GM21515 (cell line): Measurements from ENCODE around the gene FLNB.
"Not testable (repeated sequence)": the region's sequence is repeated elsewhere in the genome, so short reads cannot be mapped to it uniquely, and the experiment has no call there.

Experiments
- ATAC-seq: cut with Tn5 transposase; IDR thresholded peaks from one replicate; pipeline ENCODE4 v1.9.1; 2021; ENCODE audit not compliant: unreplicated experiment

The FLNB gene

GRCh38 chr3:58198804-58199203 lies 190.6 kb downstream of the FLNB start:
- ATAC-seq = no peak

- ATAC-seq = no peak
Observed at GRCh38 chr3:58200121-58200709, 192.0 kb downstream of the FLNB start.

DNA sequence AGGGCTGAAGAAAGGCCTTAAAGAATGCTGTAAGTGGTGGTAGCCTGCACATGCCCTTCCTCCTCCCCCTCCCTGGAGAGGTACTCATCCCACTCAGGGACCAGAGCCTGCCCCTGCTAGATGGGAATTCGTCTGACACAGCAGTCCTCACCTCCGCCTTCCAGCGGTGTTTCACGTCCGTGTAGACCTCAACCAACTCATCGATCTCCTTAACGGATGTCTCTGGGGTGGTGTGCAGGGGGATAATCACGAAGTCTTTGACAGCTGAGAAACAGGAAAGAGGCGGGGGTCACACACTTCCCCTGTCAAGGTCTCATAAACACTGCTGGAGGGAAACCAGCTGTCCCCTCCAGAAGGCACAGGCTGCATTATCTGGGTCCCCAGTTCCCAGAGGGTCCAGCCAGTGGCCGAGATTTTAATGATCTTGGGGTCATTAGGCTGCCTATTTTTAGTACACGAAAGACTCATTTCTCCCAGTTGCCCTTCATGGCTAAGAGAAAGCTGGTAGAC lies 192.7 kb downstream of the FLNB start:
- ATAC-seq = no peak

DNA sequence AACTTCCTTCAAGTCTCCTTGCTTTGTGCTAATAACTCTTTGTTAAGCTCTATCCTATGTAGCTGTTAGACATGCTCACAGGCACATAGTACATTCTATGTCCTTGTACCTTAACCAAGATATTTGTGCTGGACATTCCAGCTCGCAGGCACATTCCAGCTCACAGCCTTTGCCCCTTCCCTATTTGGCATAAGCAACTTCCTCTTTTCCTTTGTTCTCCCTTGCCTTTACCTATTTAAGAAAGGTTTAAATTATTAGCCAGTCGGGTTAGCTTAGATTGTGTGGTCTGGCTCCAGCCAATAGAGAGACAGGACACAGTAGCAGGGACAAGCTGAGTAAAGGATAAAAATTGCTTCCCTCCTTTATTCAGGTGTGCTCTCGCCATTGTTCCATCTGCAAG lies 193.2 kb downstream of the FLNB start:
- not testable (repeated sequence) for ATAC-seq

GRCh38 chr3:58202917-58203360 lies 194.7 kb downstream of the FLNB start:
- ATAC-seq = peak; percentile 71

DNA sequence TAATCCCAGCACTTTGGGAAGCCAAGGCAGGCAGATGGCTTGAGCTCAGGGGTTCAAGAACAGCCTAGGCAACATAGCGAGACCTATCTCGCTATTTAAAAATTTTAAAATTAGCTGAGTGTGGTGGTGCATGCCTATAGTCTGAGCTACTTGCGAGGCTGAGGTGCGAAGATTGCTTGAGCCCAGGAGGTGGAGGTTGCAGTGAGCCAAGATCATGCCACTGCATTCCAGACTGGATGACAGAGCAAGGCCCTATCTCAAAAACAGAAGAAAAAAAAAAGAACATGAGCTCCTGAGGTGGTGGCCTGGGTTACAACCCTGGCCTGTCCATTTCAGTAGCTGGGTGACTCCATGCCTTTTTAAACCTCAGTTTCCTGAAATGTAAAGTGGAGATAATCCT lies 195.3 kb downstream of the FLNB start:
- ATAC-seq = no peak

GRCh38 chr3:58204720-58205119 lies 196.5 kb downstream of the FLNB start:
- ATAC-seq = no peak

DNA sequence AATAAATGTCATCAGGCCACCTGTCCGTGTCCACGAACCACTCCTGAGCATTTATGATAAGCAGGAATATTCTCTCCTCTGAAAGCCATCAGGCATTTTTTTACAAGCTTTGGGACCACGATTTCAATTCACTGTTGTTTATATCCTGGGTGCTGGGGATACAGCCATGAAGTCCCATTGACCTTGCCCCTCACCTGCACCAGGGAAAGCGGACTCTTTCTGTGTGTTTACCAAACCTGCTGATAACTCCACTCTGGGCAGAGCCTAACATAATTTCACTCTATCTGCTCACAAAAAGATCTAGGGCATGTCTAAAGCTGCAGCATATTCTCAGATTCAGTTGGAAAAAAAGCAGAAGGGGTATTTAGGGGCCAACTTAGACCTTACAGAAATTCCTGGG lies 197.8 kb downstream of the FLNB start:
- ATAC-seq = no peak

DNA sequence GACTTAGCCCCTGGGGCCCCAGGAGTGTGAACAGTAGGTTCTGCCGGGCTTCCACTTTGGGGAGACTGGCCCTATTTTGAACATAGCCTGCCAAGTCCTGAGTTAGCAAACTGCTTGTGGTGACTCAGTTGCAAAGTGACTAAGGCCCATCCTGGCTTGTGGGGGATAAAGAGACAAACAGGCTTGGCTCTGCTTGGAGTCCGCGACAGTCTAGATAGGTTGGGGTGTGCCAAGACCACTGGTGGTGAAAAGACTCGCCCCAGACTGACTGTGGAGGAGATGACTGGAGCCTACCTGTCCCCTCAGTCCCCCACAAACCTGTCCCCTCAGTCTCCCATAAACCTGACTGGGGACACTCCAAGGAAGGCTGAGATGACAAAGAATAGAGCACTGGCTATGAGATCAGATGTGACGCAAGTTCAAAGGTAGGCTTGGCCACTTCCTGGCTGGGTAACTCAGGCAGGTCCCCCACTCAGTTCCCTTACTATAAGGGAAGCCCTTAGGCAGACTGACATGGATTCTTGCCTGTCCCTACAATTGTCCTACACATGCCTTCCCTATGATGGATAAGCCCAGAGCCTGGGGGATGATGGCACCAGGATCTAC lies 198.3 kb downstream of the FLNB start:
- no peak for ATAC-seq

- no peak for ATAC-seq
Observed at GRCh38 chr3:58207954-58208353, 199.7 kb downstream of the FLNB start.

DNA sequence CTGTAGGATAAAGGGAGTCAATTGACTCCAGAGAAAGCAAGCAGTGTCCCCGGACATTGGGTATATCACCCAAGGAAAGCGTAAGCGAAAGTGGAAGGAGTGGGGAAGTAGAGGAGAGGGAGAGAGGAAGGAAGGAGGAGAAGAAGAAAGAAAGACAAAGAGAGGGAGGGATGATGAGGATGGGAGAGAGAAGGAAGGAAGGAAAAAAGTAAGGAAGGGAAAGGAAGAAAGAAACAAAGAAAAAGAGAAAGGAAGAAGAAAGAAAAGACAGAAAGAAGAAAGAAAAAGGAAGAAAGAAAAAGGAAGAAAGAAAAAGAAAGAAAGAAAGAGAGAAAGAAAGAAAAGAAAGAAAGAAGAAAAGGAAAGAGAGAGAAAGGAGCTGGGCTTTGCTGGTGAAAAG lies 201.7 kb downstream of the FLNB start:
- ATAC-seq = no peak

DNA sequence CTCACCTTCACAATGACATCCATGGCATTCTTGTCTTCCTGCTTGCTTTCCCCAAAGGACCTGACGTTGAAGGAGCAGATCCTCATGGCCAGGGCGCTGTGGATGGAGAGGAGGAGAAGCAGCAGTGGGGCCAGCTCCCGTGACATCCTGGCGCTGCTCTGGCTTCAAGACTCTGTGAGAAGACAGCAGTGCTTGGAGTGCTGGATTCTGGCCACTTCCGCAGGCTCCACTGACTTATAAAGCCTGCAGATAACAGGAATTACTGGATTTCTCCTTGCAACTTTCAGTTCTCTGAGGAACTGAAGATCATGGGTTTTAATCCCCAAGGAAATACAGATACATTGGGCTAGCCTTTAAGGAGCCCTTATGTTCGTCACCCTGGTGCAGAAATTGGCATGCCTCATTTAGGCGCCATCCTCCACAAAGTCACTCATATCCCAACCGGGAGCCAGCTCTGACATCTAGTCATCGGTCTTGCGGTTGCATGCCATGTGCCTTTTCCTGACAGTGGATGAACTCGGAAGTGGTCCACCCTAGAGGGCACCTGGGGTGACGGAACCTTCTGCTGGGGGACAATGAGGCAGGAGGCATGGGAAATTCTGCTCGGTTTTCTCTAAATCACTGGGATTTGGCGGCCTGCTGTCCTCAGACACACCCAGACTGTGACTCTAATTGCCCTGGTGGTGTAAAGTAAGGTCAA lies 202.7 kb downstream of the FLNB start, which contains the start of gene DNASE1L3:
DNASE1L3 (minus strand) TSS at position 212 of the 700 bp plus-strand sequence; CDS start at position 146, 66 bp downstream.
- ATAC-seq = no peak

- peak; percentile 81 for ATAC-seq
Observed at GRCh38 chr3:58214484-58215316, 206.5 kb downstream of the FLNB start.

- no peak for ATAC-seq
Observed at GRCh38 chr3:58215317-58216025, 207.2 kb downstream of the FLNB start.

- no peak for ATAC-seq
Observed at GRCh38 chr3:58216496-58217195, 208.4 kb downstream of the FLNB start.

DNA sequence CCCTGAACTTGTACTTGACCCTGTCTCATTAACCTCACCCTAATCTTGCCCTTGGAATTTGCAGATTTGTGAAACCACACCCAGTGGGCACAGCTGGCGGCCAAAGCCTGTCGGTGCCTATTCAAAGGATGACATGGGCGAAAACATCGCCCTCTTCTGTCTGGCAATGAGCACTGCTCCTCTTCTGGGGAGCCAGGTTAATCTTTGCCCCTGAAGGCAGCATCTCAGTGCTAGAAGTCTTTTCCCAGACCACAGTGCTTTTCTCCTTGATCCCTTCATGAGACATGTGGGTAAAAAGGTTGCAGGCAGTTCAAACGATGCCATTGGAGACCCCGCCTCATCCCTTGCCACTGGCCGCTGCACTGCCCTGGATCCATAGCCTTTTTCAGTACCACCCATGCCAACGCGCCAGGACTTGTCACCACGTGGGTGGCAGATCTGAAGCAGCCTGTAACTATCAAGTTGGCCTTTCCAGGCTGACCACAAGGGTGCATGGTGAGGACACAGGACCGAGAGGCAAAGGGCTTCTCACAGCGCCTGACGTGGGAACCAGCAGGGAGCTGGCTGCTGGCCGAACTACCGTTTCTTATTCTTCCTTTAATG lies 209.1 kb downstream of the FLNB start:
- peak; percentile 38 for ATAC-seq

DNA sequence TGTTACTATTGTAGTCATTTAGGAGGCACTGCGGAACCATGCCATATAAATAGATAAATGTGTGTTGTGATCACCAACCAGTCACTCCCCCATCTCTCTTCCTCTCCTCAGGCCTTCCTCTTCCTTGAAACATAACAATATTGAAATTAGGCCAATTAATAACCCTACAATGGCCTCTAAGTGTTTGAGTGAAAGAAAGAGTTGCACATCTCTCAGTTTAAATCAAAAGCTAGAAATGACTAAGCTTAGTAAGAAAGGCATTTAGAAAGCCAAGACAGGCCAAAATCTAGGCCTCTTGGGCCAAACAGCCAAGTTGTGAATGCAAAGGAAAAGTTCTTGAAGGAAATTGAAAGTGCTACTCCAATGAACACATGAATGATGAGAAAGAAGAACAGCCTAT lies 210.7 kb downstream of the FLNB start:
- ATAC-seq = no peak
